Panc1 (cell line): ENCODE measurements around the gene SCN7A. TPM values are rescaled to one million over a fixed set of nuclear protein-coding genes. Genes with fewer than 3 reads are reported as not detected.
A peak's percentile ranks its signal among the peaks of the same experiment; 100 is the strongest.

Experiments
- ATAC-seq: fragments of 200-7000 bp; cut with Tn5 transposase; 2 replicates; pipeline ENCODE4 v1.9.1; 2020; ENCODE audit warnings: mild to moderate bottlenecking, moderate library complexity
- BruUV-seq: library from RNA; stranded (reverse); fragments of 400-500 nt; replicated peaks from 2 replicates; lab custom pipeline; 2021; lab: Mats Ljungman, UMichigan
- CTCF ChIA-PET: fragments of 300-600 bp; sonication (Branson Sonifier 250); formaldehyde crosslinking; loops from one replicate; lab custom pipeline; 2022; ENCODE audit warnings: antibody characterized with exemption; lab: Charles Lee
- POLR2A ChIA-PET: fragments of 300-600 bp; sonication (Branson Sonifier 250); formaldehyde crosslinking; loops from one replicate; lab custom pipeline; 2022; ENCODE audit warnings: antibody characterized with exemption; lab: Charles Lee
- DNase-seq: peaks from one replicate; pipeline ENCODE4 v3.0.0-alpha.2; 2010; ENCODE audit warnings: low read depth, low spot score
- H3K27ac ChIP-seq: 2 replicates; pipeline ENCODE4 v1.5.1; 2011; ENCODE audit warnings: mild to moderate bottlenecking, low read length, inconsistent platforms
- H3K27me3 ChIP-seq: fragments of 200-500 bp; sonication (Bioruptor generic); 2 replicates; pipeline ENCODE4 v1.6.0; 2014; ENCODE audit warnings: low read length, inconsistent platforms; ENCODE audit not compliant: control insufficient read depth, insufficient read depth
- H3K36me3 ChIP-seq: fragments of 200-500 bp; sonication (Bioruptor generic); 2 replicates; pipeline ENCODE4 v1.5.1; 2014; ENCODE audit warnings: inconsistent platforms, mild to moderate bottlenecking, low read length, moderate library complexity; ENCODE audit not compliant: control insufficient read depth, insufficient read depth
- H3K4me1 ChIP-seq: 2 replicates; pipeline ENCODE4 v1.5.1; 2011; ENCODE audit warnings: inconsistent platforms, mild to moderate bottlenecking, low read length, moderate library complexity; ENCODE audit not compliant: control insufficient read depth, insufficient read depth
- H3K4me3 ChIP-seq, 2 experiments: 2 replicates each; pipeline ENCODE4 v1.5.1; 2011 to 2012; ENCODE audit warnings: low read depth in 2 of 2, low read length in 2 of 2, mild to moderate bottlenecking in 2 of 2, inconsistent platforms in 1 of 2, moderate library complexity in 1 of 2
- H3K9me3 ChIP-seq: fragments of 200-500 bp; sonication (Bioruptor generic); 2 replicates; pipeline ENCODE4 v1.5.1; 2014; ENCODE audit warnings: low read depth, mild to moderate bottlenecking, inconsistent platforms, low read length, moderate library complexity; ENCODE audit not compliant: control insufficient read depth, insufficient read depth
- POLR2AphosphoS5 ChIP-seq: IDR thresholded peaks from 2 replicates; pipeline ENCODE4 v1.6.1; 2012; ENCODE audit warnings: mild to moderate bottlenecking, low read depth, low read length, moderate library complexity
- REST ChIP-seq, 2 experiments: IDR thresholded peaks; 2 replicates each; pipeline ENCODE4 v1.6.1; 2011 to 2012; ENCODE audit warnings: low read depth in 2 of 2, control low read depth in 1 of 2, low read length in 1 of 2, mild to moderate bottlenecking in 1 of 2, moderate library complexity in 1 of 2; ENCODE audit not compliant: insufficient read depth in 1 of 2
- SIN3A ChIP-seq: IDR thresholded peaks from 2 replicates; pipeline ENCODE4 v1.6.1; 2012; ENCODE audit warnings: low read depth, mild to moderate bottlenecking, low read length, moderate library complexity, borderline replicate concordance; ENCODE audit not compliant: insufficient read depth
- TCF7L2 ChIP-seq: IDR thresholded peaks from 2 replicates; pipeline ENCODE4 v1.6.1; 2011; ENCODE audit warnings: mild to moderate bottlenecking, low read depth, low read length, inconsistent platforms
- in situ Hi-C: cut with HindIII; loops from 2 replicates; pipeline ENCODE4 v1.10.0; 2016; ENCODE audit warnings: low sequenced_read_pairs, low pct_unique_long_range_greater_than_20kb
- intact Hi-C: fragments of 100-400 bp; cut with micrococcal nuclease; formaldehyde crosslinking; loops from one replicate; pipeline ENCODE4 v1.10.0; 2022; ENCODE audit not compliant: unreplicated experiment
- total RNA-seq: library from RNA; stranded (reverse); gene quantifications from one replicate; pipeline ENCODE4 v1.2.1, GENCODE V29; 2021; ENCODE audit not compliant: unreplicated experiment
- TF ChIP-seq, protein P1 (sequence below): fragments of 450-650 bp; IDR thresholded peaks from 2 replicates; pipeline ENCODE4 v1.5.1; 2017; ENCODE audit warnings: mild to moderate bottlenecking

Gene SCN7A
- total RNA-seq, 1 experiment from 2014 or later, result 0.03 TPM

DNA sequence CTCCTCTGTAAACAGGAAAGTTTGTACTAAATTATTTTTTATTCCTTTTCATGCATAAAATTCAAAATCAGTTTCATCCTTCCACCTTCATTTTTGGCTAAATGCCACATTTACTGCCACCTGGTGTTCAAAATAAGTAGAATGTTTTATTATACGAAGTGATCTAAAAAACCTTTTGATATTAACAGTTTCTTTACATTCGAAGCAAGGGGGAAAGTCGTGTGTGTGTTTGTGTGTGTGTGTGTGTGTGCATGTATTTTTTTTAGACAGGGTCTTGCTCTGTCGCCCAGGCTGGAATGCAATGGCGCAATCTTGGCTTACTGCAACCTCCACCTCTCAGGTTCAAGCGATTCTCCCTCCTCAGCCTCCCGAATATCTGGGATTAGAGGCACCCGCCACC is 109.3 kb downstream of the SCN7A start:
- ChIA-PET POLR2A (no interaction called here), CTCF (no interaction called here)
- Histone ChIP-seq H3K27ac (no peak overlapping the region), H3K4me3 (no peak overlapping the region), H3K27me3 (no peaks in the 10 kb centered on the region), H3K9me3 (no peaks in the 10 kb centered on the region), H3K4me1 (no peaks in the 10 kb centered on the region), H3K36me3 (no peaks in the 10 kb centered on the region)
- in situ Hi-C loops (no loop called here), intact Hi-C loops (no loop called here)
- no TSS peak for BruUV-seq
- DNase-seq, result no peak
- ATAC-seq, result no peak
- TF ChIP-seq REST (IDR thresholded peaks at IDR 0.05; ENCODE audit: insufficient read depth in 1 of 2, low read depth in 2 of 2, low read length in 1 of 2), result no peak
- no peak for TF ChIP-seq POLR2AphosphoS5
- TF ChIP-seq, protein P1, sequence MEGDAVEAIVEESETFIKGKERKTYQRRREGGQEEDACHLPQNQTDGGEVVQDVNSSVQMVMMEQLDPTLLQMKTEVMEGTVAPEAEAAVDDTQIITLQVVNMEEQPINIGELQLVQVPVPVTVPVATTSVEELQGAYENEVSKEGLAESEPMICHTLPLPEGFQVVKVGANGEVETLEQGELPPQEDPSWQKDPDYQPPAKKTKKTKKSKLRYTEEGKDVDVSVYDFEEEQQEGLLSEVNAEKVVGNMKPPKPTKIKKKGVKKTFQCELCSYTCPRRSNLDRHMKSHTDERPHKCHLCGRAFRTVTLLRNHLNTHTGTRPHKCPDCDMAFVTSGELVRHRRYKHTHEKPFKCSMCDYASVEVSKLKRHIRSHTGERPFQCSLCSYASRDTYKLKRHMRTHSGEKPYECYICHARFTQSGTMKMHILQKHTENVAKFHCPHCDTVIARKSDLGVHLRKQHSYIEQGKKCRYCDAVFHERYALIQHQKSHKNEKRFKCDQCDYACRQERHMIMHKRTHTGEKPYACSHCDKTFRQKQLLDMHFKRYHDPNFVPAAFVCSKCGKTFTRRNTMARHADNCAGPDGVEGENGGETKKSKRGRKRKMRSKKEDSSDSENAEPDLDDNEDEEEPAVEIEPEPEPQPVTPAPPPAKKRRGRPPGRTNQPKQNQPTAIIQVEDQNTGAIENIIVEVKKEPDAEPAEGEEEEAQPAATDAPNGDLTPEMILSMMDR, result peak; percentile 62
- no peak for TF ChIP-seq TCF7L2
- TF ChIP-seq SIN3A, result no peak

GRCh38 chr2:166382448-166382847 is 111.6 kb downstream of the SCN7A start:
- no peak overlapping the region for H3K4me3 ChIP-seq
- DNase-seq (no peak), ATAC-seq (no peak)
- H3K27me3 ChIP-seq, result no peaks in the 10 kb centered on the region; the same call in 1 of the 2 replicates
- TF ChIP-seq SIN3A (no peak), POLR2AphosphoS5 (no peak), REST (IDR thresholded peaks at IDR 0.05; ENCODE audit: insufficient read depth in 1 of 2, low read depth in 2 of 2, low read length in 1 of 2) (no peak)
- TF ChIP-seq, protein P1, result no peak
- intact Hi-C loops, result no loop called here
- no peaks in the 10 kb centered on the region for H3K9me3 ChIP-seq
- BruUV-seq, result no TSS peak
- CTCF ChIA-PET, result no interaction called here
- in situ Hi-C loops, result no loop called here
- POLR2A ChIA-PET, result no interaction called here
- no peaks in the 10 kb centered on the region for H3K4me1 ChIP-seq
- H3K36me3 ChIP-seq, result no peaks in the 10 kb centered on the region
- no peak overlapping the region for H3K27ac ChIP-seq
